ENCODE data around the gene MSI2.
"Not testable (repeated sequence)": the region's sequence is repeated elsewhere in the genome, so short reads cannot be mapped to it uniquely, and the experiment has no call there.

MSI2 gene

GRCh38 chr17:57606111-57606875 is 350.0 kb downstream of the MSI2 start:
- DNase-seq, result no peak

GRCh38 chr17:57607553-57608120 is 351.3 kb downstream of the MSI2 start:
- no peak for DNase-seq

- no peak for DNase-seq
Measured at GRCh38 chr17:57608369-57609124, 352.2 kb downstream of the MSI2 start.

GRCh38 chr17:57609125-57609877 is 353.0 kb downstream of the MSI2 start:
- DNase-seq, result peak in 7 of 56 donors; percentile 9 to 42 (median 30)

GRCh38 chr17:57609878-57610270 is 353.6 kb downstream of the MSI2 start:
- DNase-seq, result no peak

- no peak for DNase-seq
Measured at GRCh38 chr17:57612202-57613071, 356.1 kb downstream of the MSI2 start.

GRCh38 chr17:57614742-57615141 is 358.4 kb downstream of the MSI2 start:
- no peak for DNase-seq

GRCh38 chr17:57615836-57616757 is 359.8 kb downstream of the MSI2 start:
- no peak for DNase-seq

- DNase-seq, result no peak
Measured at GRCh38 chr17:57617218-57617617, 360.9 kb downstream of the MSI2 start.

- DNase-seq, result no peak
Measured at GRCh38 chr17:57619061-57619937, 363.0 kb downstream of the MSI2 start.

GRCh38 chr17:57620576-57620975 is 364.3 kb downstream of the MSI2 start:
- no peak for DNase-seq

- not testable (repeated sequence) for DNase-seq
Measured at GRCh38 chr17:57621791-57622190, 365.5 kb downstream of the MSI2 start.

GRCh38 chr17:57622306-57622682 is 366.0 kb downstream of the MSI2 start:
- no peak for DNase-seq

GRCh38 chr17:57622683-57623433 is 366.5 kb downstream of the MSI2 start:
- DNase-seq, result peak in 12 of 56 donors; percentile 14 to 57 (median 28)

- DNase-seq, result no peak
Measured at GRCh38 chr17:57623620-57624019, 367.3 kb downstream of the MSI2 start.

GRCh38 chr17:57624386-57624785 is 368.1 kb downstream of the MSI2 start:
- DNase-seq, result no peak

GRCh38 chr17:57625511-57625910 is 369.2 kb downstream of the MSI2 start:
- no peak for DNase-seq

GRCh38 chr17:57625957-57626356 is 369.6 kb downstream of the MSI2 start:
- DNase-seq, result no peak

Measured in nucleus accumbens (tissue), 56 donors.